T-helper 22 cell (primary cell): ENCODE measurements around the gene OR51G2.
"Not testable (repeated sequence)": the region's sequence is repeated elsewhere in the genome, so short reads cannot be mapped to it uniquely, and the experiment has no call there.

Experiments
- DNase-seq: peaks from one replicate; pipeline ENCODE4 v3.0.0-alpha.2; 2020; ENCODE audit warnings: low read depth

Gene OR51G2, protein sequence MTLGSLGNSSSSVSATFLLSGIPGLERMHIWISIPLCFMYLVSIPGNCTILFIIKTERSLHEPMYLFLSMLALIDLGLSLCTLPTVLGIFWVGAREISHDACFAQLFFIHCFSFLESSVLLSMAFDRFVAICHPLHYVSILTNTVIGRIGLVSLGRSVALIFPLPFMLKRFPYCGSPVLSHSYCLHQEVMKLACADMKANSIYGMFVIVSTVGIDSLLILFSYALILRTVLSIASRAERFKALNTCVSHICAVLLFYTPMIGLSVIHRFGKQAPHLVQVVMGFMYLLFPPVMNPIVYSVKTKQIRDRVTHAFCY

DNA sequence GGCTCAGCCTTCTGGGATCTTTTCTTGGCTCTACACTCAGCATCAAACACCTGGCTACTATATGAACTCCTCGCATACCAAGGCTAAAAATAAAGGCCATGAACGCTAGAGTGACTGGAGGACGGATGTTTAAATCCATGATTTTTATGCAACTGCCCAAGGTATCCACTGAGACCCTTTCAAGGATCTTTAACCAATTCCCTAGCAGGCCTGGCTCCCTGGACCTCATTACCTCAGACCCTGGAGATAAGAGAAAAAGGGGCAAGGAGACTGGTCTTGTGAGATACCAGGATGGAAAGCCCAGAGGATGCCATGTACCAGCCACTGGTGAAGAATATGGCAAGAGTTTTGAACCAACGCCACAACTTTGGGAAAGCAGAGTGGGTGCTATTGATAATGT lies at the start of gene OR51G2:
TSS of gene OR51G2 (minus strand) at position 101 of the 400 bp plus-strand sequence. CDS start 3,687 bp downstream, outside the sequence.
- no peak for DNase-seq

DNA sequence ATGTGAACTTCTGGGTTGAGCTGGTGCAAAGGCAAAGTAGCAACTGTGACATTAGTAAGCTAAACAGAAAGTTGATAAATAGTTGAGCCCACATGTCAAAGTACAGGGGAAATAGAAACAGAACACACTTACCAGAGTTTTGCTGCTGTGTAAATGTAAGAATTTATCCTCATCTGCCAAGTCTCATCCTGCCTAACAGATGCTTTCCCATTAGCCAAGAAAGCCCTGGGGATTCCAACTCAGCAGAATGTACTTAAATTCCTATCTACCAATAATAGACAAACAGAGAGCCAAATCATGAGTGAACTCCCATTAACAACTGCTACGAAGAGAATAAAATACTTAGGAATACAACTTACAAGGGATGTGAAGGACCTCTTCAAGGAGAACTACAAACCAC lies 43.7 kb upstream of the OR51G2 start:
- no peak for DNase-seq

DNA sequence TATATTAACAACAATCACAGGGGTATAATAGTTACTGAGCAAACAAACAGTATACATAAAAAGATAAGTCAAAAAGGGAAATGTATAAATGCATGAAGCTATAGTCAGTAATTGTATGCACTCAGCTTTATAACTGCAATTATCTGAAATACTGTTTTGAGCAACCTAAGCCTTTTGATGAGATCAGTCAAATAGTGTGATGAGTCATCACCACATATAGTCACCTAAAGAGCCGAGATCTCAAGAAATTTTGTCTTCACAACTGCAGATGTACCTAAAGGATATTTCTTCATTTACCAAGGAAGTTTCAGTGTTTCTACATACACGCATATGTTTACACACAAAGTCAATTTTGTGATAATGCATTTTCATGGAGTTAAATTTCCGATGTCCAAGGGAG lies 41.7 kb upstream of the OR51G2 start:
- no peak for DNase-seq

DNA sequence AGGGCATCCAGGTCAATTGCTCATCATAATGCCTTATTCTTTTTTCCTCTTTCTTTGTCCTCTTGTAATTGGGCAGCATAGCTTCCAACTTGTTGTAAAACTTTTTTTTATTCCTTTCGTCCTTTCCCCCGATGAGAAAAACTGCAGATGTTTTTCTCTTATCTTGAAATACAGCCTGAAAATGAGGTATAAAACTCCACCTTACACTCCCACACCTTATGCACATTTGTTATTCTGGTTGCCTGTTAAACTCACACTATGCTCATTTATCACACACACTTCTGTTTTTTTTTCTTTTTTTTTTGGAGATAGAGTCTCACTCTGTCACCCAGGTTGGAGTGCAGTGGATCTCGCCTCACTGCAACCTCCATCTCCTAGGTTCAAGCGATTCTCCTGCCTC lies 38.2 kb upstream of the OR51G2 start:
- no peak for DNase-seq

DNA sequence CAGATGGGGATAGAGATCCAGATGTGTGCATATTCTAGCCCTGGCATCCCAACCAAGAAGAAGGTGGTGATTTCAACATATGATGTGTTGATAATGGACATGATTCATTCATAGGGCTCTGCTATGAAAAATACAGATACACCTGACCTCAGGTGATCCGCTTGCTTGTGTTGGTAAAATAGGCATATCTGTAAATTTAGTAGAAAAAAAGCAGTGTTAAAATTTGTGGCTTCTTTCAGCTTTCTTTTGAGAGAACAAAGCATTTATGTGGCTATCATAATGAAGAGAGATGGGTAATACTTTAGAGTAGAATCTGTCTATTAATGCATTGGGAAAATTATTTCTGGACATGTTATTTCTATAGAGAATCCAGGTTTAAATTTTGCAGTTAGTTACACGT lies 36.5 kb upstream of the OR51G2 start, which contains the start of gene OR51A2:
TSS of gene OR51A2 (minus strand) at position 101 of the 400 bp plus-strand sequence. CDS start at position 101, 0 bp downstream.
- DNase-seq: not testable (repeated sequence)

DNA sequence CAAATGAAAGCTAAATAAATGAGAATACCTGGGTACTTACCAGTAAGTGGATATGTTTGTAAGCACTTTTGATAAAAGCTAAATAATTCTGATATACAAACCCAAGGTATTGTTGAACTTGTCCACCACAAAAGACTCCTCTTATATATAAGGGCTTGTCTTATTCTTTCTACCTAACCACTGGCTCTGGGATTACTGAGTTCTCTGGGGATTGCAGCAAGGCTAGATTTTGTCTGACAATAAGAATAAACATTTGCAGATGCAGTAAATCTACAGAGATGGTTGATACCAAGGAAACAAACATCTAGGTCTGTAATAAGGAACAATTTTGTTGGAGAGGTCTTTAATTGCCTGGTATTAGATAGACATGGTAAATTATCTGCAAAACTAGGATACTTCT lies 28.4 kb upstream of the OR51G2 start, which contains the start of gene OR51A4:
TSS of gene OR51A4 (minus strand) at position 101 of the 400 bp plus-strand sequence. CDS start 505 bp downstream, outside the sequence.
- no peak for DNase-seq

DNA sequence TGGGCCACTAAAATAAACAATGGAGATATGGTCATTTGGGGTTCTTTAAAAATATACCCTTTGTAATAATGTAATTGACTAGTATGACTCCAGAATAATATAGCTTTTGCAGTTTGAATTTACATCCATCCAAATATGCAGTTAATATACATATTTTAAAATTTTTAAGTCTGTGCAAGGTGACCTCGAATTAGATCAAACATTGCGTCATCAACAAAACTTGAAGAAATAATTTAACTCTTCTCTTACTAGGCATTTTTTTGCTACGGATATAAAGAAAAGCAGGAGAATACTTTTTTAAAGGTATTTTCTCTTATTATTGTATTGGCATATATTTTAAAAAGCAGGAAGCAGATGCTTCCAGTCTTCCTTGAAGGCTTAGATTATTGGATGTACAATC lies 17.6 kb upstream of the OR51G2 start:
- DNase-seq: no peak

DNA sequence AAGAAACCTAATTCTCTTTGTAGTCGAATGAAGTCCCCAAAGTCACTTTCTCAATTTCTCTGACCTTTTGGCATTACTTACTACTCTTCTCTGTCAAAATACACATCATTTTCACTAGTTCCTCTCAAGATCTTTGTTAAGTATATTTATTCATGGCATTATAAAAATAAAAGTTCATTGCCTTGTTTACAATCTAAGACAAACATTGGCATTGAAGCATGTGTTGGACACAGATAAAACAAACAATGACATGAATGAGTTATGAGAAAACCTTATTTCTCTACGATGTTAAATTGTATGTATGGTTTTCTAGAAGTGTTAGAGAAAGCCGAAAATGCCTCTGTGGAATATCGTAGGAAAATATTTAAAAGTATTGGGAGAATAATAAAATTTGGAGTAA lies 13.6 kb upstream of the OR51G2 start:
- DNase-seq: no peak

DNA sequence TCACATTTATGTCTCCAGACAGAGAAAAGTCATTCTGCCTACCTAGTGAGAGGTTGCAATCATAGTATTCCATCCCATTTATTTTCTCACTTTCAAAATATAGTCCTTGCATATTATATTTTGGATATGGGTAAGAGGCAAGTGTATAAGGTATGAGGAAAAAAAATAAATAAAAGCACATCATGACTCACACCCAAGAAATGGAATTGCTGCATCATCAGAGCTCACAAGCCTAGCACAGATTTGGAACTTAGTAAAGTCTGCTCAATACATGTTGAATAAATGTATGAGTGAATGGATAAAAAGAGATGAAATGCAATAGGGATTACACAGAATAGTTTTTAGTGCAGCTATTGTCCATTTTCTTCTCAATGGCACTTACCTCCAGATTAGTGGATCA lies 7.5 kb upstream of the OR51G2 start:
- DNase-seq: no peak

DNA sequence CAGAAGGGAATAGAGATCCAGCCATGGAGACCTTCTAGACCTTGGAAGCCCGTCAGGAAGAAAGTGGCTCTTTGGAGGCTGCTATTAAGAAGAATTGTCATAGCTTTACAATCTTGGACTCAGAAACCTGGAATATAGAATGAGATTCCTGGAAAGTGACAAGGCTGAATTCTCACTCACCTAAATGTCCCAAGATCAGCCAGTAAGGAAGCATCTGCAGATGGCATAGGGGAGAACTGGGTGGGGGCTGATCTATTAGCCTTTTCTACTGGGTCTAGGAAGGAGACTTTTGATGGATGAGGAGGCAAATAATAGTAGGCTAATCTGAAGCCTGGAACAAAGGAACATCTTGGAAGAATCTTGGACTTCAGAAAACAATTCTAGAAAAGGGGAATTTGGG lies 5.1 kb upstream of the OR51G2 start, which contains the start of gene OR51G1:
TSS of gene OR51G1 (minus strand) at position 101 of the 400 bp plus-strand sequence. CDS start at position 101, 0 bp downstream.
- DNase-seq: no peak

DNA sequence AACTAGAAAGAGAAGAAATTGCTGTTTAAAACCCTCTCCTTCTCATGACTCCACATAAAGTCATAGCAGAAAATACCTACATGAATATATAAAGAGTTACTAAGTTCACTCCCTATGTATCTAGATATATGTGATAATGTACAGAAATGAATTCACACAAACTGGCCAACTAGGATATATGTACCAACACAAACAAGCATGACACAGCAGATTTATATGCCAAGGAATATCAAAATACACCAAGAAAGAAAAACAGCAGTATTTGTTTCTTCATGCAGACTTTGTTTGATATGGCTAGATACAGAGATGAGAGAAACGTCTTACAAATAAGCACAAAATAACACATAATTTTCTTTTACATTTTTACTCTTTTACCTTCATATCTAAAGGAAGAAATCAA lies 3.2 kb upstream of the OR51G2 start:
- no peak for DNase-seq

DNA sequence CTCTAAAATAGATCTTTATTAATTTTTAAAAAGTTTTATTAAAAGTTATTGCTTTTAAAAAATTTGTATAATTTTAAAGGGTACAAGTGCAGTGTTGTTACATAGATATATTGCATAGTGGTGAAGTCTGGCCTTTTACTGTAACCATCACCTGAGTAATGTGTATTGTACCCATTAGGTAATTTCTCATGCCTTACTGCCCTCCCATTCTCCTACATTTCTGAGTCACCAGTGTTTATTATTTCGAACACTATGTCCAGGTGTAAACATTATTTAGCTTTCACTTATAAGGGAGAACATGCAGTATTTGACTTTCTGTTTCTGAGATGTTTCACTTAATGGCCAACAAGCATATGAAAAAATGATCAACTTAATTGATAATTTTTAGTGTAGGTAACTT lies 2.6 kb upstream of the OR51G2 start:
- DNase-seq: no peak

DNA sequence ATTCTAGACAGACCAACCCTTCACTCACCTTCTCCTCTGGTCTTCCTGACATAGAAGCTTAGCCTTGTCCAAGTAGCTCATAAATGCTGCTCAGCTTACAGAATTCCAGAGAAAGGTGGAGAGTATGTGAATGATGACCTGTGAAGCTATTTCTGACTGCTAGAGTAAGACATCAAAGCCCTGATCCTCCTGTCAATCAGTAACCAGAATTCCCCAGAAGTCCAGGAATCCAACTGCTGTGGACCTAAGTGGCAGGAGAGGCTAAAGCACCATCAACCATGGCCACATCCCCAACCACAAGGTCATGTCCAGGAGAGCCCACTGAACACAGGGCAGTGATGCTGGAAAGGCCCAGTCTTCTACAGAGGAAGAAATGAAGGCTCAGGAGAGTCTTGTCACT lies 2.6 kb downstream of the OR51G2 start:
- no peak for DNase-seq

DNA sequence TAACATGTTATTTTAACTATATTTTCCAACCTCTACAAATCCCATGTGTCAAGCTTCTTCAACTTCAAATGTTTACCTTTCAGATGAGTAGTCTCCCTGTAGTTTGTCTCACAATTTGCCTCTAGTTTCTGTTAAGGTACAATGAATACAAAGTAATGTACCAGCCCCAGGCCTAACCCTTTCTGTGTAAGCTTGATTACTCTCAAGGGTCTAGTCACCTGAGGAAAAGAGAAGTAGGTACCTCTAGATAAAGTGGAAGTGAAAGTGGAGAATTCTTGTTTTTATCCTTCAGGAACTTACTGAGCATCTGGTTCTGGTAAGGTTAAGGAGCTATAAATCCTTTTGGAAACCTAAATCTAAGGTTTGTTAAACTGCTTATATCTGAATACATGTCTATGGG lies 15.7 kb downstream of the OR51G2 start, which contains the start of gene OR51A7:
TSS of gene OR51A7 (plus strand) at position 300 of the 400 bp plus-strand sequence. CDS start 3,587 bp downstream, outside the sequence.
- no peak for DNase-seq

DNA sequence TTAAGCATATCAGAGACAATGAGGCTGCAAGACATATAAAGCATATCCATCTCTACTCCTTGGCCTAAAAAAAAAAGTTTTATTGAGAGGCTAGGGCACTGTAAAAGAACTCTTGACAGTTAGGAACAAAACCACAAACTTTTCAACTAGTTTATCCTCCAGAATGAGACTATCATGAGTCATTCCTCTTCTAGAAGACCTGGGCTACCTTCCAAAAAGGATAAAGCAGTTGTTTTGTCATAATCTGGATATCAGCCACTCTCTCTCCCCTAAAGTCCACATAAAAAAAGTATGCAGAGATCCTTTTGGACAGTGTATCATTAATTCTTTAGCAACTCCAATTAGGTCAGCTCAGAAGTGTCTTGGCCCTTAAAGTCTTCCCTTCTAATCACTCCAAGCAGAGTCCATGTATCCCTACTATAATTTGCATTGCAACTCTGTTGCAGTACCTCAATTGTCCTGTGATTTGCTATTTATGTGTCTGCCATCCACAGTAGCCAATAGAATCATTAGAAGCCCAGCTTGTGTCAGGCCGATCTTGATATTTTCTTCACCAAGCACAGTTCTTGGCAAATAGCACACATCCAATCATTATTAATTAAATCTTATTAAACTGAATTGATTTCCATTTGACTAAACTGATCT lies 27.0 kb downstream of the OR51G2 start:
- no peak for DNase-seq

DNA sequence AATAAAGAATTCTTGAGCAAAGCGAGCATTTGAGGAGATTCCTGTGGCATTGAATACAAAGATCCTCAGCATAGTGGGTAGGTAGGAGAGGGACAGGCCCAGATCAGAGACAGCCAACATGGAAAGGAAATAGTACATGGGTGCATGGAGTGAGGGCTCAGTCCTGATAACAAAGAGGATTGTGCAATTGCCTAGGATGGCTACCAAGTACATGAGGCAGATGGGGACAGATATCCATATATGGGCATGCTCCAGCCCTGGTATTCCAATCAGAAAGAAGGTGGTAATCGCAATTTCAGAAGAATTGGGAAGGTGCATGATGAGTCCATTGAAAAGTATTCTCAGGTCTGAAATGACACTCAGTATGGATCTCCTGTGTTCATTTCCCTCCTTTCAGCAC lies 28.9 kb downstream of the OR51G2 start:
- DNase-seq: no peak

DNA sequence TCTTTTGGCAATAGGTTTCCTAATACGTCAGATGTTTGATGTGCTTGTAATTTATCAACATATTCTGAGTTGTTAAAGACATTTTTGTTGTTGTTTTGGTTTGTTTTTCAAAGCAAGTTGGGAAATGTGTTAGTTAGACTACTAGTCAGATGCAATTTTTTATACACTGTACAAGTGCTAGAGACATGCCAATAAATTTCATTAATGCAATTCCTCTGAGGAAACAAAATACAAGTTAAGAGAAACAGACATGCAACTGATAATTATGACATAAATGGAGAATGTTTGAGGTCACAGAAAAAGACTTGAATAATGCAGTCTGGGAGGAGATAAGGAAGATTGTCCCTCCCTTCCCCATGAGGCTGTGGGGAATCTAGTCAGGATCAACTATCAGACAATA lies 31.6 kb downstream of the OR51G2 start:
- no peak for DNase-seq

DNA sequence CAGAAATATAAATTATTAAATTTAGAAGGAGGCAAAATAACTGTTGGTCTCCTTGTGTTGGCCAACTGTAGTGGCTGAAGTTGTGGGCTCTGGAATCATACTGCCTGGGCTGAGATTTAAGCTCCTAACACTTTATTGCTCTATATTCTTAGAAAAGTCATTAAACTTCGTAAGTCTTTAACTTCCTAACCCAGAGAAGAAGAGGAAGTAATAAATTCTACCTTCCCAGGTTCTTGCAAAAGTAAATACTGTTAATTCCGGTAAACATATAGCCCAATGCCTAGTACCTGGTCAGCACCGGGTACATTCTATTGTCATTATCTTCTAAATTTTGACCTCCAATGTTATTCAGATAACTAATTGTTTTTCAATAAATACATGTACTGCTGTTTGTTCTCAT lies 33.0 kb downstream of the OR51G2 start:
- no peak for DNase-seq

DNA sequence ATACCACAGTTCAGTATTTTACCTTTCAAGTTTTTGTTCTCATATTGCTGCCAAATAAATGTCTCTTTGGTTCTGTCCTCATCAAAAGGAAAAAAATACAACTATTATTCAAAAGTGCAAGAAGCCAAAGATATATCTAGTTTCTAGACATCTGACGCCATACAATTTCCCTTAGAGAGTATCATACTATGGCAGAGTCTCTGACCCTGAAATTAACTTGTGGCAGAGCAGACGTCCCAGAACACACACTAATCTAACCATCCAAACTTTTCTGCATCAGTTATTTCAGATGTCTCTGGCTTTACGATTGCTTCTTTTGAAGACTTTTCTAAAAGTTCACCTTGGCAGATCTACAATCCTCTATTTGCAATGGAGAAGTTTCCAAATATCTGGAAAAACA lies 34.8 kb downstream of the OR51G2 start:
- DNase-seq: no peak

DNA sequence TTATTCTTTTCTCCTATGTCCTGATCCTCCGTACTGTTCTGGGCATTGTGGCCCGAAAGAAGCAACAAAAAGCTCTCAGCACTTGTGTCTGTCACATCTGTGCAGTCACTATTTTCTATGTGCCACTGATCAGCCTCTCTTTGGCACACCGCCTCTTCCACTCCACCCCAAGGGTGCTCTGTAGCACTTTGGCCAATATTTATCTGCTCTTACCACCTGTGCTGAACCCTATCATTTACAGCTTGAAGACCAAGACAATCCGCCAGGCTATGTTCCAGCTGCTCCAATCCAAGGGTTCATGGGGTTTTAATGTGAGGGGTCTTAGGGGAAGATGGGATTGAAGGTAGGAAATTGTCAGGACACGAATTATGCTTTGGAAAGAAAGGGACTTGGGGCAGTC lies 36.6 kb downstream of the OR51G2 start:
- DNase-seq: no peak

DNA sequence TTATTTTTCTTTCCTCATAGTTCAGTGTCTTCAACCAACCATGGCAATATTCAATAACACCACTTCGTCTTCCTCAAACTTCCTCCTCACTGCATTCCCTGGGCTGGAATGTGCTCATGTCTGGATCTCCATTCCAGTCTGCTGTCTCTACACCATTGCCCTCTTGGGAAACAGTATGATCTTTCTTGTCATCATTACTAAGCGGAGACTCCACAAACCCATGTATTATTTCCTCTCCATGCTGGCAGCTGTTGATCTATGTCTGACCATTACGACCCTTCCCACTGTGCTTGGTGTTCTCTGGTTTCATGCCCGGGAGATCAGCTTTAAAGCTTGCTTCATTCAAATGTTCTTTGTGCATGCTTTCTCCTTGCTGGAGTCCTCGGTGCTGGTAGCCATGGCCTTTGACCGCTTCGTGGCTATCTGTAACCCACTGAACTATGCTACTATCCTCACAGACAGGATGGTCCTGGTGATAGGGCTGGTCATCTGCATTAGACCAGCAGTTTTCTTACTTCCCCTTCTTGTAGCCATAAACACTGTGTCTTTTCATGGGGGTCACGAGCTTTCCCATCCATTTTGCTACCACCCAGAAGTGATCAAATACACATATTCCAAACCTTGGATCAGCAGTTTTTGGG lies 37.2 kb downstream of the OR51G2 start, which contains the start of gene OR51T1:
TSS of gene OR51T1 (plus strand) at position 41 of the 641 bp plus-strand sequence. CDS start at position 41, 0 bp downstream.
- no peak for DNase-seq

DNA sequence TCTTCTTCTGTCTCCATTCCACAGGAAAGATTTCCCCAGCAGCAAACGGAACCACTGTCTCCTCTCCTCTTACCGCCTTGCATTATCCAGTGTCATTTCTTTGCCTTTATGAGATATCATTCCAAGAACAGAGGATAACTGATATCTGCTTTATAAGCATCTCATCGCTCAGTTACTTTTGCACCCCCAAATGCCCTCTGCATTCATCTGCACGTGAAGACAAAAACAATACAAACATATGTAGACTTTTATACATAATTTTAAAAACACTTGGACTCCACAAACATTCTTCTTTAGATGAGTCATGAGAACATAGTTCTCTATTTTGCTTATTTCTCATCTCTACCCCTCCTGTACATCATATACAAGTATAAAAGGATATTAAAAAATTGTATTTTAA lies 38.0 kb downstream of the OR51G2 start:
- no peak for DNase-seq

DNA sequence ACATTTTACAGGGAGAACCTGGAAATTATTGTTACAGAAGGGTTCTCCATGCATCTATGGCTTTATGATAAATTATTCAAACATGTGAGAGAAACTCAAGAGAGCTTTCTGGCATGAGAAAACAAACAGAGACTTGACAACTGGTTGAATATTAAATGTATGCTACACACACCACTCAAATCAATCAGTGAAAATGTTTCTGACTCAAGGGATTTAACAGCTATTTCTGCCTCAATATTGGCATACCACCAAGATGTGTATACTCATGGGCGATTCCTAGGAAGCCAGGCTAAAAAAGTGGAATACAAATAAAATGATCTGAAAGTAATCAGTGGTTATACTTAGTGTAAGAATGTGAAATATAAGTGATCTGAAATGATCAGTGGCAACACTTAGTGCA lies 53.3 kb downstream of the OR51G2 start:
- no peak for DNase-seq
